Measurements from ENCODE around the gene INO80C. TPM values are rescaled to one million over a fixed set of nuclear protein-coding genes. Genes with fewer than 3 reads are reported as not detected.

INO80C gene
- total RNA-seq, 4 donors from 2014 or later: 3.9 to 11.6 (median 8.8) TPM

- H3K36me3 ChIP-seq: no peaks in the 10 kb centered on the region
- H3K27me3 ChIP-seq: no peaks in the 10 kb centered on the region
- H3K9me3 ChIP-seq: no peaks in the 10 kb centered on the region
- 62 to 71% methylated on average over 7 of the region's 7 CpGs for WGBS, 2 donors
- H3K4me1 ChIP-seq: peaks cover 0 to 50% (median 12%) of the 10 kb centered on the region in 4 donors
- H3K4me3 ChIP-seq: no peak overlapping the region
- no peak for DNase-seq (ENCODE audit: low spot score in 2 of 2)
- peak overlapping the region in 3 of 4 donors; percentile 91 to 97 (median 96) for H3K27ac ChIP-seq
- TF ChIP-seq CTCF (IDR thresholded peaks at IDR 0.05) (no peak), POLR2A (IDR thresholded peaks at IDR 0.05) (no peak), EP300 (IDR thresholded peaks at IDR 0.05) (no peak)
These were observed 2.0 kb downstream of the INO80C start for GRCh38 chr18:35495536-35496314.

DNA sequence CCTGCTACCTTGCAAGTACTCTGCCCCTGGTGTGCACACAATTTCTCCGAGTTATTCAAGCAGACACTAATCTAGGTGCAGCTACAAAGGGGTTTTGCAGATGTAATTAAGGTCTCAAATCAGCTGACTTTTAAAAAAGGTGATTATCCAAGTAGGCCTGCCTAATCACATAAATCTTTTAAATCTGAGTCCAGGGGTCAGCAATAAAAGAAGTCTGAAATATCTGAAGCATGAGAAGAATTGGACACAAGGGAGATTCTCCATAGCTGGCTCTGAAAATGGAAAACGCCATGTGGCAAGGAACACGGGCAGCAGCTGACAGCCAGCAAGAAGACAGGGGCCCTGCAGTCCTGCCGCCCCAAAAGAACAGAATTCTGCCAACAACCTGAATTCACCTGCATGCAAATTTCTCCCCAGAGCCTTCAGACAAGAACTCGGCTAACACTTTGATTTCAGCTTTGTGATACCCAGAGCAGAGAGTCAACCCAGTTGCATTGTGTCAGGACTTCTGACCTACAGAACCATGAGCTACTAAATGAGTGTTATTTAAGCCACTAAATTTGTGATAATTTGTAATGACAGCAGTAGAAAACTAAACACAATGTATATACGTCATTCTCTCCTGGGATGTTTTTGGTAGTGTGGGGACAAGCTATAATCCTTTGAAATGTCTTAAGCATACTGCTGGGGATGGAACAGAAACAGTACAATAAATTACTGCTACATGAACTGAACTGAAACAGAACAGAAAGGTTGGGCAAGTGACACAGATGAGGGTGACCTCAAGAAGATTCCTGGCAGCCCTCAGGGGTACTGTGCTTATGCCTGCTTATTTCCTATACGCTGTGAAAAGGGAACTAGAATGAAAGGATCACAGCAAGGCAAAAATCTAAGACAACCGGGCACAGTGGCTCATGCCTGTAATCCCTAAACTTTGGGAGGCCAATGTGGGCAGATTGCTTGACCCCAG lies 3.2 kb downstream of the INO80C start:
- Histone ChIP-seq H3K27me3 (no peaks in the 10 kb centered on the region), H3K27ac (no peak overlapping the region), H3K9me3 (no peaks in the 10 kb centered on the region), H3K4me1 (peaks cover 0 to 56% (median 12%) of the 10 kb centered on the region in 4 donors), H3K4me3 (no peak overlapping the region), H3K36me3 (no peaks in the 10 kb centered on the region)
- no peak for DNase-seq (ENCODE audit: low spot score in 2 of 2)
- 72% methylated on average over 7 to 8 of the region's 8 CpGs for WGBS, 2 donors
- TF ChIP-seq POLR2A (IDR thresholded peaks at IDR 0.05) (no peak), EP300 (IDR thresholded peaks at IDR 0.05) (no peak), CTCF (IDR thresholded peaks at IDR 0.05) (no peak)

DNA sequence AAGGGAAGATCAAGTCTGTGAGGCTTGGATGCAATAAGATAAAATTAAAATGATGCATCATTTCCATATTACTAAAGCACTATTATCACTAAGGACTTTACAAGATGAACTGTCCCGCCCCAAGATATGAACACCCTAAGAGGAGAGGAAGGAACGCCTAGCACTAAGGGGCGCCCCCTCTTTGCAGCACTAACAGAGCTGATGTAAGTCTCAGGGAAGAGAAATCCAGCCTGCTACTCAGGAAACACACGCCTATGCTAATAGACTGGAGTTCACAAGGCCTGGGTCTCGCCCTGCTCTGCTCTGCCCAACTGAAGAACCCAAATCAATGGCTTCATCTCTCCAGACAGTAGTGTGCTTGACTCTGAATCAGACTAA lies 6.1 kb downstream of the INO80C start:
- peaks cover 0 to 45% (median 7%) of the 10 kb centered on the region in 4 donors for H3K4me1 ChIP-seq
- no peaks in the 10 kb centered on the region for H3K27me3 ChIP-seq
- no peak overlapping the region for H3K4me3 ChIP-seq
- no peak overlapping the region for H3K27ac ChIP-seq
- no peak for TF ChIP-seq CTCF (IDR thresholded peaks at IDR 0.05)
- TF ChIP-seq EP300 (IDR thresholded peaks at IDR 0.05): no peak
- TF ChIP-seq POLR2A (IDR thresholded peaks at IDR 0.05): no peak
- no peaks in the 10 kb centered on the region for H3K36me3 ChIP-seq
- no peaks in the 10 kb centered on the region for H3K9me3 ChIP-seq
- DNase-seq (ENCODE audit: low spot score in 2 of 2): no peak
- 66 to 72% methylated on average over 5 of the region's 5 CpGs for WGBS, 2 donors

GRCh38 chr18:35490894-35491699 lies 6.7 kb downstream of the INO80C start:
- Histone ChIP-seq H3K9me3 (no peaks in the 10 kb centered on the region), H3K4me1 (peaks cover 0 to 39% (median under 1%) of the 10 kb centered on the region in 4 donors), H3K27ac (no peak overlapping the region), H3K27me3 (no peaks in the 10 kb centered on the region), H3K36me3 (no peaks in the 10 kb centered on the region), H3K4me3 (no peak overlapping the region)
- TF ChIP-seq CTCF (IDR thresholded peaks at IDR 0.05): no peak
- no peak for TF ChIP-seq EP300 (IDR thresholded peaks at IDR 0.05)
- TF ChIP-seq POLR2A (IDR thresholded peaks at IDR 0.05): no peak
- WGBS, 2 donors: 59 to 61% methylated on average over 10 of the region's 10 CpGs
- DNase-seq (ENCODE audit: low spot score in 2 of 2): no peak

All from tibial nerve (tissue), 4 donors.